Caco-2 (cell line): Measurements from ENCODE around the gene HINT1. TPM values are rescaled to one million over a fixed set of nuclear protein-coding genes. Genes with fewer than 3 reads are reported as not detected.
"Not testable (repeated sequence)": the region's sequence is repeated elsewhere in the genome, so short reads cannot be mapped to it uniquely, and the experiment has no call there.

ENCODE experiments used
- BruUV-seq: library from RNA; stranded (reverse); fragments of 400-500 nt; replicated peaks from 2 replicates; lab custom pipeline; 2021; lab: Mats Ljungman, UMichigan
- CTCF ChIA-PET: fragments of 300-600 bp; sonication (Branson Sonifier 250); formaldehyde crosslinking; loops from one replicate; lab custom pipeline; 2022; ENCODE audit warnings: antibody characterized with exemption; lab: Charles Lee
- POLR2A ChIA-PET: fragments of 300-600 bp; sonication (Branson Sonifier 250); formaldehyde crosslinking; loops from one replicate; lab custom pipeline; 2022; ENCODE audit warnings: antibody characterized with exemption; lab: Charles Lee
- DNase-seq, 2 experiments: peaks; one replicate each; pipeline versions ENCODE4 v3.0.0 to v3.0.0-alpha.2; 2020 to 2022
- H3K27me3 ChIP-seq: replicated peaks from 2 replicates; pipeline ENCODE4 v1.6.0; 2011; ENCODE audit warnings: low read length; ENCODE audit not compliant: control insufficient read depth, insufficient read depth
- H3K36me3 ChIP-seq: 2 replicates; pipeline ENCODE4 v1.5.1; 2011; ENCODE audit warnings: low read length; ENCODE audit not compliant: control insufficient read depth, insufficient read depth
- H3K4me1 ChIP-seq: fragments of 250-450 bp; sonication (Bioruptor Pico); 2 replicates; pipeline ENCODE4 v1.5.1; 2020; ENCODE audit warnings: mild to moderate bottlenecking
- H3K4me3 ChIP-seq: 2 replicates; pipeline ENCODE4 v1.5.1; 2011; ENCODE audit warnings: low read depth, mild to moderate bottlenecking, control low read depth, low read length
- H3K9me3 ChIP-seq: fragments of 250-450 bp; sonication (Bioruptor Pico); 2 replicates; pipeline ENCODE4 v1.5.1; 2020; ENCODE audit warnings: mild to moderate bottlenecking, moderate library complexity
- H3K27ac Mint-ChIP-seq: one replicate; pipeline ENCODE4 v1.8.0; 2022; ENCODE audit warnings: mixed read lengths; ENCODE audit not compliant: unreplicated experiment
- H3K27me3 Mint-ChIP-seq: one replicate; pipeline ENCODE4 v1.8.0; 2022; ENCODE audit warnings: mixed read lengths; ENCODE audit not compliant: insufficient read depth, unreplicated experiment
- H3K36me3 Mint-ChIP-seq: one replicate; pipeline ENCODE4 v1.8.0; 2022; ENCODE audit warnings: mild to moderate bottlenecking, mixed read lengths; ENCODE audit not compliant: insufficient read depth, unreplicated experiment
- H3K4me1 Mint-ChIP-seq: one replicate; pipeline ENCODE4 v1.8.0; 2022; ENCODE audit warnings: low read depth, mixed read lengths; ENCODE audit not compliant: unreplicated experiment
- H3K4me3 Mint-ChIP-seq: one replicate; pipeline ENCODE4 v1.8.0; 2022; ENCODE audit warnings: mild to moderate bottlenecking, moderate library complexity, mixed read lengths; ENCODE audit not compliant: unreplicated experiment
- H3K9me3 Mint-ChIP-seq: one replicate; pipeline ENCODE4 v1.8.0; 2022; ENCODE audit warnings: mixed read lengths; ENCODE audit not compliant: unreplicated experiment
- intact Hi-C: fragments of 100-400 bp; cut with micrococcal nuclease; formaldehyde crosslinking; loops from one replicate; pipeline ENCODE4 v1.10.0; 2022; ENCODE audit not compliant: unreplicated experiment
- total RNA-seq: library from RNA; stranded (reverse); gene quantifications from 2 replicates; pipeline ENCODE4 v1.2.3, GENCODE V29; 2022
- TF ChIP-seq, protein P1 (sequence below), 2 experiments: fragments of 200-600 bp in 1 of 2; IDR thresholded peaks; 1 replicate in 1 of 2; 2 replicates in 1 of 2; pipeline versions ENCODE4 v1.5.1 to v1.8.0; 2011 to 2022; ENCODE audit warnings: antibody characterized with exemption in 1 of 2, control low read depth in 1 of 2, inconsistent platforms in 1 of 2, low read depth in 1 of 2, low read length in 1 of 2, mild to moderate bottlenecking in 1 of 2, moderate library complexity in 1 of 2; ENCODE audit not compliant: insufficient read depth in 1 of 2, severe bottlenecking in 1 of 2, unreplicated experiment in 1 of 2

HINT1 gene
- total RNA-seq, 1 experiment from 2014 or later, result 228 TPM

DNA sequence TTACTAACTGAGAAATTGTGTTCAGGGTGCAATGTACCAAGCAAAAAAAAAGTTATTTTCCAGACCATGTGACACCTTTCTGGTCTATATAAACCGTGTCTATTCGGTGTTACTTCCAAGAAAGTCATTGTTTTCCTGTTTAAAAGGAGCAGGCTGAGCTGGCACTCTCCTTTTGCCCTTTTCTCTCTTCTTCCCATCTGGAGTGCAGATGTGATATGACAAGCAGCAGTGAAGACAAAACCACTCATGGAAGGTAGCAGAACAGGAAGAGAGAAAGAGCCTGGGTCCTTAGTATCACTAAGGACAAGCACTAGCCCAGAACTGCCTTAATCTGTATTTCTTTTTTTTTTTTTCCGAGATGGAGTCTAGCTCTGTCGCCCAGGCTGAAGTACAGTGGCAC, 31.3 kb upstream of the HINT1 start:
- POLR2A ChIA-PET, result no interaction called here
- H3K4me3 Mint-ChIP-seq, result no peak overlapping the region

DNA sequence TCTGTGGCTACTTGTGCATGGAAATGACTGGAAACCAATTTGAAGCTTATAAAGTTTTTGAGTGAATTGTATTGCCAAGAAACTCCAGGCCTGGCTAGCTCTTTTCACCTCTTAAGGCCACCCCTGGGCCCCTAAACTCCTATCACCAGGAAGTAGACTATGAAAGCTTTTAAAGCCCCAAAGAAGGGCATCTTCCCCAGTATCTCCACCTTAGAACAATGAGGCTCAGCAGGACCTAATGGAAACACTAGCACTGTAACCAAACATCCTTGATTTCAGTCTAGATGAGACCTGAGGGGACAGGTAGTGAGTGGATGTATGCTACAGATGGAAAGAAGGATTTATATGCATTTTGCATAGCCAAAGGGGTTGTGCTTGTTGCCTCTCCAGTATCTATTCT, 30.6 kb upstream of the HINT1 start:
- Mint-ChIP-seq H3K27me3 (no peaks in the 10 kb centered on the region), H3K4me3 (no peak overlapping the region), H3K36me3 (no peaks in the 10 kb centered on the region), H3K9me3 (no peaks in the 10 kb centered on the region), H3K4me1 (no peaks in the 10 kb centered on the region), H3K27ac (no peak overlapping the region)
- H3K27me3 ChIP-seq, result no peaks in the 10 kb centered on the region
- CTCF ChIA-PET, result no interaction called here
- H3K36me3 ChIP-seq, result no peaks in the 10 kb centered on the region; the same call in 1 of the 2 replicates
- intact Hi-C loops, result no loop called here
- TF ChIP-seq, protein P1, sequence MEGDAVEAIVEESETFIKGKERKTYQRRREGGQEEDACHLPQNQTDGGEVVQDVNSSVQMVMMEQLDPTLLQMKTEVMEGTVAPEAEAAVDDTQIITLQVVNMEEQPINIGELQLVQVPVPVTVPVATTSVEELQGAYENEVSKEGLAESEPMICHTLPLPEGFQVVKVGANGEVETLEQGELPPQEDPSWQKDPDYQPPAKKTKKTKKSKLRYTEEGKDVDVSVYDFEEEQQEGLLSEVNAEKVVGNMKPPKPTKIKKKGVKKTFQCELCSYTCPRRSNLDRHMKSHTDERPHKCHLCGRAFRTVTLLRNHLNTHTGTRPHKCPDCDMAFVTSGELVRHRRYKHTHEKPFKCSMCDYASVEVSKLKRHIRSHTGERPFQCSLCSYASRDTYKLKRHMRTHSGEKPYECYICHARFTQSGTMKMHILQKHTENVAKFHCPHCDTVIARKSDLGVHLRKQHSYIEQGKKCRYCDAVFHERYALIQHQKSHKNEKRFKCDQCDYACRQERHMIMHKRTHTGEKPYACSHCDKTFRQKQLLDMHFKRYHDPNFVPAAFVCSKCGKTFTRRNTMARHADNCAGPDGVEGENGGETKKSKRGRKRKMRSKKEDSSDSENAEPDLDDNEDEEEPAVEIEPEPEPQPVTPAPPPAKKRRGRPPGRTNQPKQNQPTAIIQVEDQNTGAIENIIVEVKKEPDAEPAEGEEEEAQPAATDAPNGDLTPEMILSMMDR (IDR thresholded peaks at IDR 0.05; ENCODE audit: insufficient read depth in 1 of 2, low read depth in 1 of 2, low read length in 1 of 2, severe bottlenecking in 1 of 2, unreplicated experiment in 1 of 2), result no peak
- H3K9me3 ChIP-seq, result no peaks in the 10 kb centered on the region
- H3K4me1 ChIP-seq, result no peaks in the 10 kb centered on the region
- H3K4me3 ChIP-seq, result no peak overlapping the region
- POLR2A ChIA-PET, result no interaction called here
- DNase-seq, result no peak
- BruUV-seq, result no TSS peak

More for the DNA sequence above, 31.3 kb upstream of the HINT1 start:
- H3K27me3 ChIP-seq, result no peaks in the 10 kb centered on the region
- H3K36me3 ChIP-seq, result no peaks in the 10 kb centered on the region; the same call in 1 of the 2 replicates
- H3K4me3 ChIP-seq, result no peak overlapping the region
- Mint-ChIP-seq H3K27ac (no peak overlapping the region), H3K9me3 (no peaks in the 10 kb centered on the region), H3K4me1 (no peaks in the 10 kb centered on the region), H3K27me3 (no peaks in the 10 kb centered on the region), H3K36me3 (no peaks in the 10 kb centered on the region)
- intact Hi-C loops, result no loop called here
- H3K9me3 ChIP-seq, result no peaks in the 10 kb centered on the region
- DNase-seq, result no peak
- no TSS peak for BruUV-seq
- TF ChIP-seq, protein P1 (IDR thresholded peaks at IDR 0.05; ENCODE audit: insufficient read depth in 1 of 2, low read depth in 1 of 2, low read length in 1 of 2, severe bottlenecking in 1 of 2, unreplicated experiment in 1 of 2), result no peak
- CTCF ChIA-PET, result no interaction called here
- no peaks in the 10 kb centered on the region for H3K4me1 ChIP-seq

DNA sequence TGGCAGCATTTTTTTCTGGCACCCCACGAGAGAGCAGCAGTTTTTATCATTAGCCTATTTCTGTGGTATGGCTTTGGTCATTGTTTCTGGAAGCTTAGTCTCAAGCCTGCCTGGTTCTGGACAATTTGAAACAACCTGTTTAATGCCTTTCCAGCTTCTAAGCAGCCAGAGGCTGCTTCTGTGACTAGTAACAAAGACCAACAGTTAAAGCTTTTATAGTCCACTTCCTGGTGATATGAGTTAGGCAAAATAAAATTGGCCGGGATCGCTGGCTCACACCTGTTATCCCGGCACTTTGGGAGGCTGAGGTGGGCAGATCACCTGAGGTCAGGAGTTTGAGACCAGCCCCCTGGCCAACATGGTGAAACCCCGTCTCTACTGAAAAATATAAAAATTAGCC, 29.7 kb upstream of the HINT1 start:
- intact Hi-C loops, result no loop called here

DNA sequence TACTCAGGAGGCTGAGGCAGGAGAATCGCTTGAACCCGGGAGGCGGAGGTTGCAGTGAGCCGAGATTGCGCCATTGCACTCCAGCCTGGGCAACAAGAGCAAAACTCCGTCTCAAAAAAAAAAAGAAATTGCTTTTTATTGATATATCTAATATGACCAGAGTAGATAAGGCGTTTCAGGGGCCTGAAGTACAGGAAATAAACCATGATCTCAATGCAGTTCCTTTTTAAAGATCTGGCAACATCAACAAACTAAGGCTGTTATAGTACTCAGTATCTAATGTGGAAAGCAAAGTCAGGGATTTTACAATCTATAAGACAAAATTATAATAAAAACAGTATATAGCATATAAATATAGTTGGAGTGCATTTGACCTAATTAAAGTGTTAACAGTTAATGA, 28.8 kb upstream of the HINT1 start:
- H3K4me1 ChIP-seq, H3K4me1 Mint-ChIP-seq, H3K9me3 ChIP-seq, intact Hi-C loops, CTCF ChIA-PET, H3K27me3 Mint-ChIP-seq, H3K4me3 ChIP-seq, H3K36me3 Mint-ChIP-seq, H3K27me3 ChIP-seq, BruUV-seq, DNase-seq, H3K4me3 Mint-ChIP-seq, H3K27ac Mint-ChIP-seq, POLR2A ChIA-PET, H3K36me3 ChIP-seq, H3K9me3 Mint-ChIP-seq: not testable (repeated sequence)

More for the DNA sequence above, 29.7 kb upstream of the HINT1 start:
- H3K36me3 Mint-ChIP-seq, result no peaks in the 10 kb centered on the region
- Histone ChIP-seq H3K4me3 (no peak overlapping the region), H3K4me1 (no peaks in the 10 kb centered on the region), H3K36me3 (no peaks in the 10 kb centered on the region; the same call in 1 of the 2 replicates), H3K9me3 (no peaks in the 10 kb centered on the region), H3K27me3 (no peaks in the 10 kb centered on the region)
- no peak overlapping the region for H3K4me3 Mint-ChIP-seq
- H3K27ac Mint-ChIP-seq, result no peak overlapping the region
- POLR2A ChIA-PET, result no interaction called here
- no peaks in the 10 kb centered on the region for H3K4me1 Mint-ChIP-seq
- CTCF ChIA-PET, result no interaction called here
- no peaks in the 10 kb centered on the region for H3K27me3 Mint-ChIP-seq
- DNase-seq, result no peak
- BruUV-seq, result no TSS peak
- TF ChIP-seq, protein P1 (IDR thresholded peaks at IDR 0.05; ENCODE audit: insufficient read depth in 1 of 2, low read depth in 1 of 2, low read length in 1 of 2, severe bottlenecking in 1 of 2, unreplicated experiment in 1 of 2), result no peak
- no peaks in the 10 kb centered on the region for H3K9me3 Mint-ChIP-seq
